H1 (cell line): ENCODE measurements around the gene SRRM5.

Source experiments
- GTF2F1 ChIP-seq: IDR thresholded peaks from 2 replicates; pipeline ENCODE4 v1.6.1; 2012; ENCODE audit warnings: low read depth, low read length, improper control_type of control experiment, borderline replicate concordance
- USF2 ChIP-seq: IDR thresholded peaks from 2 replicates; pipeline ENCODE4 v1.6.1; 2011; ENCODE audit warnings: low read length, improper control_type of control experiment
- TF ChIP-seq, protein P1 (sequence below), 3 experiments: IDR thresholded peaks; 1 replicate in 2 of 3; 2 replicates in 1 of 3; pipeline versions ENCODE4 v1.5.1 to v1.6.1; 2011; ENCODE audit warnings: low read length in 3 of 3, mild to moderate bottlenecking in 3 of 3, inconsistent platforms in 2 of 3, low read depth in 1 of 3, moderate library complexity in 1 of 3; ENCODE audit not compliant: insufficient read depth in 1 of 3; ENCODE audit errors: control extremely low read depth in 1 of 3

DNA sequence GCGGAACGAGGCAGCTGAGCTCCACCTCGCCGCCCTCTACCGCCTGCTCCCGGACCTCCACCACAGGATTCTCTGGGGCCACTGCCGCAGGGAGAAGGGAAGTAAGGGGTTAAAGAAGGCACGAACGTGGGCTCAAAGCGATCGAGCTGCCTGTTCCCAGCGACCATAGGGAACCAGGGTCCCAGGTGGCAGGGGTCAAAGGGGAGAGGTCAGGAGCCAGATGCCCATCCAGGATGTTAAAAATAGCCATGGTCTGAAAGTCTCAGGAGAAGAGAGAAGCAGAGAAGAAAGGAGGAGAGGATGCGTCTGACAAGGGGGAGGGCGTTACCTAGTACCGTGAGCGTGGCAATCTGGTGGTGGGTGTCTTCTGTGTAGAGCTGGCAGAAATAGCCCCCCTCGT, 14.9 kb downstream of the SRRM5 start:
- TF ChIP-seq, protein P1, sequence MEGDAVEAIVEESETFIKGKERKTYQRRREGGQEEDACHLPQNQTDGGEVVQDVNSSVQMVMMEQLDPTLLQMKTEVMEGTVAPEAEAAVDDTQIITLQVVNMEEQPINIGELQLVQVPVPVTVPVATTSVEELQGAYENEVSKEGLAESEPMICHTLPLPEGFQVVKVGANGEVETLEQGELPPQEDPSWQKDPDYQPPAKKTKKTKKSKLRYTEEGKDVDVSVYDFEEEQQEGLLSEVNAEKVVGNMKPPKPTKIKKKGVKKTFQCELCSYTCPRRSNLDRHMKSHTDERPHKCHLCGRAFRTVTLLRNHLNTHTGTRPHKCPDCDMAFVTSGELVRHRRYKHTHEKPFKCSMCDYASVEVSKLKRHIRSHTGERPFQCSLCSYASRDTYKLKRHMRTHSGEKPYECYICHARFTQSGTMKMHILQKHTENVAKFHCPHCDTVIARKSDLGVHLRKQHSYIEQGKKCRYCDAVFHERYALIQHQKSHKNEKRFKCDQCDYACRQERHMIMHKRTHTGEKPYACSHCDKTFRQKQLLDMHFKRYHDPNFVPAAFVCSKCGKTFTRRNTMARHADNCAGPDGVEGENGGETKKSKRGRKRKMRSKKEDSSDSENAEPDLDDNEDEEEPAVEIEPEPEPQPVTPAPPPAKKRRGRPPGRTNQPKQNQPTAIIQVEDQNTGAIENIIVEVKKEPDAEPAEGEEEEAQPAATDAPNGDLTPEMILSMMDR (IDR thresholded peaks at IDR 0.05; ENCODE audit: control extremely low read depth in 1 of 3, insufficient read depth in 1 of 3, low read depth in 1 of 3, low read length in 3 of 3) = no peak
- TF ChIP-seq GTF2F1 (no peak), USF2 (no peak)
